K562 (cell line): ENCODE data around the gene MXI1. TPM values are rescaled to one million over a fixed set of nuclear protein-coding genes. Genes with fewer than 3 reads are reported as not detected.
A peak's percentile ranks its signal among the peaks of the same experiment; 100 is the strongest.

Experiments used
- ATAC-seq: fragments of 200-7000 bp; cut with Tn5 transposase; 3 replicates; pipeline ENCODE4 v1.9.1; 2020; ENCODE audit warnings: moderate library complexity
- BruUV-seq: library from RNA; stranded (reverse); fragments of 400-500 nt; replicated peaks from 2 replicates; lab custom pipeline; 2021; lab: Mats Ljungman, UMichigan
- CTCF ChIA-PET: fragments of 300-600 bp; formaldehyde crosslinking; extraction: SDS; loops from one replicate; lab custom pipeline; 2021; ENCODE audit warnings: low intra/inter-chr PET ratio; lab: Yijun Ruan, JAX
- POLR2A ChIA-PET: fragments of 300-600, 350-650 bp; sonication (Branson Sonifier 250); formaldehyde crosslinking; extraction: SDS; loops from one replicate; lab custom pipeline; 2021; ENCODE audit warnings: antibody characterized with exemption, inconsistent platforms; lab: Yijun Ruan, JAX
- DNase-seq, 4 experiments: peaks; one replicate each; pipeline versions ENCODE4 v3.0.0 to v3.0.0-alpha.2; 2011 to 2018; ENCODE audit warnings: low spot score in 3 of 4, mixed read lengths in 3 of 4; ENCODE audit errors: extremely low read depth in 1 of 4
- FAIRE-seq: peaks from 2 replicates; lab custom pipeline; 2011; peaks lifted over from hg19 to GRCh38; lab: Jason Lieb, UNC
- H2AFZ ChIP-seq: 2 replicates; pipeline ENCODE4 v1.6.0; 2011; ENCODE audit warnings: low read depth, low read length, control low read depth, inconsistent platforms
- H3K27ac ChIP-seq: fragments of 200-600 bp; 3 replicates; pipeline ENCODE4 v1.8.0; 2011; ENCODE audit warnings: low read depth, mild to moderate bottlenecking, control low read depth, inconsistent platforms, low read length, moderate library complexity, mixed read lengths; ENCODE audit errors: extremely low read depth
- H3K27me3 ChIP-seq, 2 experiments: fragments of 300-600 bp in 1 of 2; 2 replicates in 1 of 2; 3 replicates in 1 of 2; pipeline versions ENCODE4 v1.6.0 to v1.8.0; 2011; ENCODE audit warnings: inconsistent platforms in 2 of 2, low read length in 2 of 2, mild to moderate bottlenecking in 1 of 2, mixed read lengths in 1 of 2, moderate library complexity in 1 of 2; ENCODE audit not compliant: control insufficient read depth in 2 of 2, insufficient read depth in 2 of 2
- H3K36me3 ChIP-seq: fragments of 300-600 bp; 3 replicates; pipeline ENCODE4 v1.8.0; 2011; ENCODE audit warnings: mild to moderate bottlenecking, low read length, inconsistent platforms; ENCODE audit not compliant: control insufficient read depth, insufficient read depth
- H3K4me1 ChIP-seq, 2 experiments: fragments of 200-600 bp in 1 of 2; replicated peaks in 1 of 2; 2 replicates in 1 of 2; 3 replicates in 1 of 2; pipeline versions ENCODE4 v1.5.1 to v1.8.0; 2011; ENCODE audit warnings: inconsistent platforms in 2 of 2, low read length in 2 of 2, mild to moderate bottlenecking in 1 of 2, mixed read lengths in 1 of 2, moderate library complexity in 1 of 2; ENCODE audit not compliant: control insufficient read depth in 2 of 2, insufficient read depth in 2 of 2
- H3K4me2 ChIP-seq: 2 replicates; pipeline ENCODE4 v1.6.1; 2011; ENCODE audit warnings: low read length, control low read depth, inconsistent platforms, mixed read lengths; ENCODE audit not compliant: insufficient read depth
- H3K4me3 ChIP-seq: fragments of 200-600 bp; sonication (generic), shearing (Covaris generic); 2 replicates; pipeline ENCODE4 v1.5.1; 2016; ENCODE audit warnings: control low read depth, inconsistent platforms
- H3K79me2 ChIP-seq: fragments of 200-600 bp; 3 replicates; pipeline ENCODE4 v1.8.0; 2011; ENCODE audit warnings: low read length, inconsistent platforms; ENCODE audit not compliant: control insufficient read depth, insufficient read depth
- H3K9ac ChIP-seq, 2 experiments: 2 replicates each; pipeline versions ENCODE4 v1.6.0 to v1.6.1; 2011; ENCODE audit warnings: low read depth in 2 of 2, low read length in 2 of 2, control low read depth in 1 of 2, inconsistent platforms in 1 of 2, mild to moderate bottlenecking in 1 of 2, mixed read lengths in 1 of 2; ENCODE audit not compliant: insufficient read depth in 1 of 2
- H3K9me1 ChIP-seq: one replicate; pipeline ENCODE4 v1.6.0; 2011; ENCODE audit warnings: inconsistent platforms, mild to moderate bottlenecking, low read length, moderate library complexity; ENCODE audit not compliant: control insufficient read depth, insufficient read depth
- H3K9me3 ChIP-seq: replicated peaks from 2 replicates; pipeline ENCODE4 v1.5.1; 2011; ENCODE audit warnings: low read depth, low read length, inconsistent platforms; ENCODE audit not compliant: control insufficient read depth, insufficient read depth
- H4K20me1 ChIP-seq: replicated peaks from 2 replicates; pipeline ENCODE4 v1.6.1; 2011; ENCODE audit warnings: low read length, inconsistent platforms, mixed read lengths; ENCODE audit not compliant: control insufficient read depth, insufficient read depth
- ATF1 ChIP-seq, 2 experiments: fragments of 450-650 bp in 1 of 2; IDR thresholded peaks; 2 replicates each; pipeline ENCODE4 v1.6.1; 2016; ENCODE audit warnings: missing compliant biosample characterization in 1 of 2, missing genetic modification characterization in 1 of 2
- EP400 ChIP-seq: fragments of 450-650 bp; IDR thresholded peaks from 2 replicates; pipeline ENCODE4 v1.6.1; 2017; ENCODE audit warnings: antibody characterized with exemption, mild to moderate bottlenecking, moderate library complexity
- NCOA2 ChIP-seq, 2 experiments: fragments of 450-650 bp; IDR thresholded peaks; 2 replicates each; pipeline ENCODE4 v1.6.1; 2018; ENCODE audit warnings: mild to moderate bottlenecking in 2 of 2, moderate library complexity in 1 of 2; ENCODE audit not compliant: partially characterized antibody in 2 of 2
- PHF8 ChIP-seq: fragments of 200-600 bp; sonication (generic); IDR thresholded peaks from 2 replicates; pipeline ENCODE4 v1.6.1; 2012; ENCODE audit warnings: mixed run types, mild to moderate bottlenecking, inconsistent platforms, low read length, moderate library complexity, borderline replicate concordance
- RAD21 ChIP-seq, 2 experiments: fragments of 250-450 bp in 1 of 2; fragments of 450-650 bp in 1 of 2; sonication (Bioruptor Pico) in 1 of 2; formaldehyde crosslinking in 1 of 2; IDR thresholded peaks in 1 of 2; conservative IDR thresholded peaks in 1 of 2; 2 replicates each; pipeline versions ENCODE4 v1.4.0 to v1.8.0; 2020 to 2022; ENCODE audit warnings: mild to moderate bottlenecking in 2 of 2, moderate library complexity in 1 of 2
- SLC30A9 ChIP-seq: fragments of 250-450 bp; sonication (Bioruptor Pico); IDR thresholded peaks from 2 replicates; pipeline ENCODE4 v1.8.0; 2022; ENCODE audit warnings: mild to moderate bottlenecking, moderate library complexity
- SOX6 ChIP-seq: fragments of 450-650 bp; IDR thresholded peaks from 2 replicates; pipeline ENCODE4 v1.6.1; 2014; ENCODE audit warnings: mild to moderate bottlenecking
- THRAP3 ChIP-seq: fragments of 450-650 bp; IDR thresholded peaks from 2 replicates; pipeline ENCODE4 v1.6.1; 2016; ENCODE audit warnings: mild to moderate bottlenecking, inconsistent platforms, borderline replicate concordance
- ZNF124 ChIP-seq: sonication (generic); formaldehyde crosslinking; IDR thresholded peaks from 2 replicates; pipeline ENCODE4 v1.8.1; 2022; ENCODE audit warnings: missing genetic modification reagents
- WGBS: fragments of 100-300 bp; shearing (Covaris generic); methylation state at CpG from one replicate; pipeline ENCODE4 v1.1.6; 2016; ENCODE audit warnings: low coverage, mixed read lengths; ENCODE audit not compliant: insufficient coverage; ENCODE audit errors: missing lambda C conversion rate; 5-methylcytosine and 5-hydroxymethylcytosine counted together
- in situ Hi-C: fragments of 300-500 bp; cut with MboI; formaldehyde crosslinking; loops from 4 replicates; pipeline ENCODE4 v1.15.0; 2018; ENCODE audit warnings: inconsistent platforms, mixed read lengths
- intact Hi-C: fragments of 100-400 bp; cut with micrococcal nuclease; formaldehyde crosslinking; loops from 2 replicates; pipeline ENCODE4 v1.14.2; 2022
- polyA plus RNA-seq, 8 experiments: library from polyadenylated mRNA; depleted of rRNA in 4 of 8; stranded (reverse) in 5 of 8; unstranded in 3 of 8; fragments of >200 nt; fragmentation: Nextera tagmentation in 2 of 8; fragmentation: Illumina TruSeq in 1 of 8; extraction: Ambion mirVana in 2 of 8; extraction: Trizol in 1 of 8; gene quantifications; 2 replicates each; pipeline versions ENCODE4 v1.2.1 to v1.2.3, GENCODE V29; 2011 to 2014; ENCODE audit warnings: inconsistent platforms in 1 of 8, missing spikeins in 1 of 8
- total RNA-seq, 7 experiments: library from RNA; depleted of rRNA in 6 of 7; stranded (reverse); fragments of >200 nt in 6 of 7; fragmentation: Illumina TruSeq in 2 of 7; extraction: Trizol in 2 of 7; gene quantifications; 2 replicates each; pipeline versions ENCODE4 v1.2.1 to v1.2.3, GENCODE V29; 2011 to 2021; ENCODE audit warnings: low replicate concordance in 1 of 7

The MXI1 gene
- total and polyA plus RNA-seq, 9 of the 15 experiments (the other 6 are each of a cell fraction or from before 2014, with no cell fraction given): 9.1 to 23.7 (median 14.8) TPM

- Histone ChIP-seq H3K36me3 (peaks cover 22% of the 10 kb centered on the region), H4K20me1 (peaks cover 4% of the 10 kb centered on the region), H3K27me3 (no peaks in the 10 kb centered on the region)
- no peak for ATAC-seq
- CTCF ChIA-PET: interaction anchor here (0.6 to 1.5 kb wide), 4 partner anchors 193 to 294 kb away, joined by 3 to 4 read pairs (median 4); no protein-coding TSS in a partner anchor
- in situ Hi-C loops: no loop called here
- intact Hi-C loops: loop anchor here (5.0 kb wide), 1 partner anchor 191 kb away; the partner anchor contains the start of gene DUSP5
- no peak for TF ChIP-seq SOX6
- no peak for TF ChIP-seq ZNF124 (CRISPR knock-in tag)
- TF ChIP-seq PHF8: no peak
- TF ChIP-seq EP400: peak; percentile 5; the same call in 1 of the 2 replicates
- TF ChIP-seq THRAP3: no peak
- TF ChIP-seq ATF1 (CRISPR knock-in tag; IDR thresholded peaks at IDR 0.05): no peak
- no peak for TF ChIP-seq ATF1 (tag; IDR thresholded peaks at IDR 0.05)
- TF ChIP-seq RAD21 (CRISPR knock-in tag; conservative IDR thresholded peaks at IDR 0.05 in 1 of 2, IDR thresholded peaks at IDR 0.05 in 1 of 2): no peak
- no peak for TF ChIP-seq SLC30A9
- no peak for TF ChIP-seq NCOA2 (IDR thresholded peaks at IDR 0.05; ENCODE audit: partially characterized antibody in 2 of 2)
- TF ChIP-seq, all 486 proteins: peak for 1
- H2AFZ ChIP-seq: peak overlapping the region; percentile 83
- no peaks in the 10 kb centered on the region for H3K9me3 ChIP-seq
- H3K4me1 ChIP-seq: peaks cover 0 to 11% of the 10 kb centered on the region in 2 experiments; a peak in 2 of 5 replicates
- no TSS peak for BruUV-seq
- WGBS: 0% methylated on average over 2 of the region's 2 CpGs
- FAIRE-seq (no peak), DNase-seq (no peak)
- H3K79me2 ChIP-seq: peaks cover 34% of the 10 kb centered on the region
- H3K9ac ChIP-seq: peak overlapping the region in 1 of 2 experiments; percentile 83; a peak in 2 of 4 replicates
- peak overlapping the region; percentile 87; the same call in 1 of the 3 replicates for H3K27ac ChIP-seq
- POLR2A ChIA-PET: interaction anchor here (0.6 kb wide), 2 partner anchors 31 to 235 kb away, joined by 3 read pairs; no protein-coding TSS in a partner anchor
- no peak overlapping the region for H3K4me3 ChIP-seq
- H3K9me1 ChIP-seq: no peaks in the 10 kb centered on the region
- no peak overlapping the region for H3K4me2 ChIP-seq
These were observed 99.0 kb downstream of the MXI1 start for GRCh38 chr10:110306452-110306768.
